K562 (cell line): ENCODE results near the gene CAPRIN1. TPM values are rescaled to one million over a fixed set of nuclear protein-coding genes. Genes with fewer than 3 reads are reported as not detected.

Experiments
- CC2D1A ChIP-seq: fragments of 450-650 bp; IDR thresholded peaks from 2 replicates; pipeline ENCODE4 v1.6.1; 2017; ENCODE audit warnings: mild to moderate bottlenecking
- GTF2B ChIP-seq: IDR thresholded peaks from 2 replicates; pipeline ENCODE4 v1.6.1; 2011; ENCODE audit not compliant: insufficient read length; ENCODE audit errors: extremely low read depth
- KDM5B ChIP-seq: fragments of 200-600 bp; sonication (generic); IDR thresholded peaks from 2 replicates; pipeline ENCODE4 v1.6.1; 2012; ENCODE audit warnings: low read depth, mild to moderate bottlenecking, moderate library complexity, low read length, control low read depth, inconsistent platforms; ENCODE audit not compliant: insufficient replicate concordance
- KLF6 ChIP-seq: fragments of 250-450 bp; sonication (Bioruptor Pico); IDR thresholded peaks from 2 replicates; pipeline ENCODE4 v1.4.0; 2020; ENCODE audit warnings: mild to moderate bottlenecking, moderate library complexity, borderline replicate concordance
- L3MBTL2 ChIP-seq: fragments of 450-650 bp; IDR thresholded peaks from 2 replicates; pipeline ENCODE4 v1.6.1; 2016; ENCODE audit warnings: mild to moderate bottlenecking, moderate library complexity
- MEF2D ChIP-seq: conservative IDR thresholded peaks from 2 replicates; pipeline ENCODE4 v1.6.1; 2016; ENCODE audit warnings: low read depth, missing genetic modification characterization, missing compliant biosample characterization
- MGA ChIP-seq: fragments of 450-650 bp; IDR thresholded peaks from 2 replicates; pipeline ENCODE4 v1.6.1; 2016; ENCODE audit warnings: mild to moderate bottlenecking, moderate library complexity
- NCOA6 ChIP-seq: fragments of 450-650 bp; IDR thresholded peaks from 2 replicates; pipeline ENCODE4 v1.6.1; 2017; ENCODE audit warnings: mild to moderate bottlenecking
- NCOR1 ChIP-seq: fragments of 450-650 bp; IDR thresholded peaks from 2 replicates; pipeline ENCODE4 v1.6.1; 2016; ENCODE audit warnings: mild to moderate bottlenecking, moderate library complexity
- PHB2 ChIP-seq: fragments of 450-650 bp; IDR thresholded peaks from 2 replicates; pipeline ENCODE4 v1.6.1; 2017; ENCODE audit warnings: low read depth
- PML ChIP-seq: IDR thresholded peaks from 2 replicates; pipeline ENCODE4 v1.6.1; 2012; ENCODE audit warnings: low read length, inconsistent platforms
- TAF15 ChIP-seq: fragments of 200-400 bp; formaldehyde crosslinking; IDR thresholded peaks from 2 replicates; pipeline ENCODE4 v1.6.1; 2017; ENCODE audit warnings: mild to moderate bottlenecking, low read depth, low read length, moderate library complexity
- TCF7L2 ChIP-seq: fragments of 150-350 bp; IDR thresholded peaks from 2 replicates; pipeline ENCODE4 v1.6.1; 2016; ENCODE audit warnings: low read depth, mild to moderate bottlenecking, low read length, moderate library complexity
- THRAP3 ChIP-seq: fragments of 450-650 bp; IDR thresholded peaks from 2 replicates; pipeline ENCODE4 v1.6.1; 2016; ENCODE audit warnings: mild to moderate bottlenecking, inconsistent platforms, borderline replicate concordance
- ZNF668 ChIP-seq: fragments of 250-450 bp; sonication (Bioruptor Pico); IDR thresholded peaks from 2 replicates; pipeline ENCODE4 v1.8.0; 2022; ENCODE audit warnings: mild to moderate bottlenecking, inconsistent platforms
- polyA plus RNA-seq, 8 experiments: library from polyadenylated mRNA; depleted of rRNA in 4 of 8; stranded (reverse) in 5 of 8; unstranded in 3 of 8; fragments of >200 nt; fragmentation: Nextera tagmentation in 2 of 8; fragmentation: Illumina TruSeq in 1 of 8; extraction: Ambion mirVana in 2 of 8; extraction: Trizol in 1 of 8; gene quantifications; 2 replicates each; pipeline versions ENCODE4 v1.2.1 to v1.2.3, GENCODE V29; 2011 to 2014; ENCODE audit warnings: inconsistent platforms in 1 of 8, missing spikeins in 1 of 8
- total RNA-seq, 7 experiments: library from RNA; depleted of rRNA in 6 of 7; stranded (reverse); fragments of >200 nt in 6 of 7; fragmentation: Illumina TruSeq in 2 of 7; extraction: Trizol in 2 of 7; gene quantifications; 2 replicates each; pipeline versions ENCODE4 v1.2.1 to v1.2.3, GENCODE V29; 2011 to 2021; ENCODE audit warnings: low replicate concordance in 1 of 7
- TF ChIP-seq, protein P1 (sequence below): fragments of 250-450 bp; sonication (Bioruptor Pico); IDR thresholded peaks from 2 replicates; pipeline ENCODE4 v1.4.0; 2020; ENCODE audit warnings: mild to moderate bottlenecking

The CAPRIN1 gene
- total and polyA plus RNA-seq, 9 of the 15 experiments (the other 6 are each of a cell fraction or from before 2014, with no cell fraction given), result 49.6 to 271 (median 244) TPM

DNA sequence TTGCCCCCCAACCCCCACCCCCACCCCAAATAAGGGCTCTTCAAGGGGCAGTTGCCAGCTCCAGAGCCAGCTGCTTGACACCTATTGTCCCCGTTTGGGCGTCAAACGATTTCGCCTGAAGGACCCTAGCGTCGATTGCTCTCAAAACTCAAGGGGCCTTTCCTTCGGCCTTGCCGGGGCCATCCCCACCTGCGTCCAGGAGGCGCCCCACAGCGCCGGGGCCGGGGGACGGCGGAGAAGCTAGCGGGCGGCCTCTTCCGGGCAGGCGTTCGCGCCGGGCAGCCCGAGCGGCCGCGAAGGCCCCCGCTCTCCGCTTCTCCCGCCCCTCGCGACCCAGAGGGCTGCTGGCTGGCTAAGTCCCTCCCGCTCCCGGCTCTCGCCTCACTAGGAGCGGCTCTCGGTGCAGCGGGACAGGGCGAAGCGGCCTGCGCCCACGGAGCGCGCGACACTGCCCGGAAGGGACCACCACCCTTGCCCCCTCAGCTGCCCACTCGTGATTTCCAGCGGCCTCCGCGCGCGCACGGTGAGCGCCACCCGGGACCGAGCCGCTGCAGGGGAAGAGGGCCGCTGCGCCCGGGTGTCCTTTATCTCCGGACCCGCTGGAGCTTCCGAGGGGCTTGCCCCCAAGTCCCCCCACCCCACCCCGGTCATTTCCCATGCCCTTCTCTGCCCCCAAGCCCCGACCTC lies at the start of gene CAPRIN1 (continued):
- TF ChIP-seq, protein P1, sequence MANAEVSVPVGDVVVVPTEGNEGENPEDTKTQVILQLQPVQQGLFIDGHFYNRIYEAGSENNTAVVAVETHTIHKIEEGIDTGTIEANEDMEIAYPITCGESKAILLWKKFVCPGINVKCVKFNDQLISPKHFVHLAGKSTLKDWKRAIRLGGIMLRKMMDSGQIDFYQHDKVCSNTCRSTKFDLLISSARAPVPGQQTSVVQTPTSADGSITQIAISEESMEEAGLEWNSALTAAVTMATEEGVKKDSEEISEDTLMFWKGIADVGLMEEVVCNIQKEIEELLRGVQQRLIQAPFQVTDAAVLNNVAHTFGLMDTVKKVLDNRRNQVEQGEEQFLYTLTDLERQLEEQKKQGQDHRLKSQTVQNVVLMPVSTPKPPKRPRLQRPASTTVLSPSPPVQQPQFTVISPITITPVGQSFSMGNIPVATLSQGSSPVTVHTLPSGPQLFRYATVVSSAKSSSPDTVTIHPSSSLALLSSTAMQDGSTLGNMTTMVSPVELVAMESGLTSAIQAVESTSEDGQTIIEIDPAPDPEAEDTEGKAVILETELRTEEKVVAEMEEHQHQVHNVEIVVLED (CRISPR knock-in tag), result no peak
- TF ChIP-seq PML (peak; percentile 66; the same call in 1 of the 2 replicates), L3MBTL2 (peak; percentile 81), MGA (0 out of 2 replicates have a peak, but pooled peaks have one; percentile 28), GTF2B (no peak), TAF15 (no peak), MEF2D (tag) (no peak), THRAP3 (no peak), NCOR1 (no peak), CC2D1A (no peak), PHB2 (no peak), ZNF668 (CRISPR knock-in tag) (no peak), KLF6 (CRISPR knock-in tag) (no peak), NCOA6 (no peak), KDM5B (peak; percentile 42), TCF7L2 (no peak)
